Head of caudate nucleus (tissue), 42 donors: ENCODE data around the gene MAML3.

Experiments
- DNase-seq, 42 donors: peaks; one replicate each; pipeline versions ENCODE4 v3.0.0 to v3.0.0-alpha.2; 2020 to 2021; ENCODE audit warnings: mixed read lengths in 7 of 42
- intact Hi-C: fragments of 100-400 bp; cut with DNase I; formaldehyde crosslinking; loops from one replicate; pipeline ENCODE4 v1.15.0; 2022

Gene MAML3

DNA sequence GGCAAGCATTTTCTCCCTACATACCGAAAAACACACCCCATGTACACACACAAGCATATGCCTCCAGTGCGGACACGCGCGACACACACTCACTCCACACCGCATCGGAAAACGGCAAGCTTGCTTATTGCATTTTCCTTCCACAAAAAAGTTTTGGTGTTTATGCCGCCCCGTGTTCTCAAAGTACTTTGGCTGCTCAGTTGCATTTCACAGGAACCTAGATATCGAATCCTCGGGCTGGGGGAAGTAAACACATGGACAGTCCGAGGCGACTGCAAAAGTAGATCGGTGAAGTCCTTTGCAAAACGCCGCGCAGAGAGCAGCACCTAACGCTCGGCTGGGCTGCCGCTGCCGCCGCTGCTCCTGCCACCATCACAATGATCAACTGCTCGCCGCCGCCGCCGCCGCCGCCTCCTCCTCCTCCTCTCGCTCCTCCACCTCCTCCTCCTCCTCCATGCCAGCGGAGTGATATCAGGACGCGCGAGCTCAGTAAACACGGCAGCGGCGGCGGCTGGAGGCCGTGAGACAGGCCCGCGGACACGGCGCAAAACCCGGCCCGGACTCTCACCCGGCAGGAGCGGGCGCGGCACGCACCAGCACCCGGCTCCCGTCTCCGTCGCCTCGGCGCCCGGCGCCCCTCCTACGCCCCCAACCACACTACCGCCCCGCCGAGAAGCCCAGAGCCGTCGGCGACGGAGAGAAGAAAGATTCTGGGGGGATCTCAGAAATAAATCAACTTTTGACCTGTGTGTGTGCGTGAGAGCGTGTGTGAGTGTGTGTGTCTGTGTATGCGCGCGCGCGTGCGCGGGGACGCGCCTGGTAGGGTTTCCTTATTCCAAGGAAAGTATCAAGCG is at the start of gene MAML3:
MAML3 (minus strand) TSS at position 467 of the 854 bp plus-strand sequence. CDS start 857 bp downstream, outside the sequence.
- peak; percentile 82 to 97 (median 92) for DNase-seq
- intact Hi-C loops: loop anchor here (5.0 to 10.0 kb wide), 4 partner anchors 102 to 417 kb away; no protein-coding TSS in a partner anchor

DNA sequence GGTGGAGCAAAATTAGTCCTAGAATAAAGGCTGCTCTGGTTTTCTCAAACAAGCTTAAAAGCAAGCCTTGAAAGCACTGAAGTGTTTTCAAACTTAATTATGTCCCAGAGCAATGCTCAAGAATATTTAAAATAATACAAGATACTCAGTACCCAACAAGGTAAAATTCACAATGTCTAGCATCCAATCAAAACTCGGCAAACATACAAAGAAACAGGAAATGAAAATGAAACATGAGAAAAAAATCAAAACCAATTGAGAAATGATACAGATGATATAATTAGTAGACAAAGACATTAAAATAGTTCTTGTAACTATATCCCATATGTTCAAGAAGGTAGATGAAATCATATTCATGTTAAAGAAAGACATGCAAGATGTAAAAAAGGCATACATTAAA is 45.0 kb upstream of the MAML3 start:
- intact Hi-C loops: no loop called here
- no peak for DNase-seq

DNA sequence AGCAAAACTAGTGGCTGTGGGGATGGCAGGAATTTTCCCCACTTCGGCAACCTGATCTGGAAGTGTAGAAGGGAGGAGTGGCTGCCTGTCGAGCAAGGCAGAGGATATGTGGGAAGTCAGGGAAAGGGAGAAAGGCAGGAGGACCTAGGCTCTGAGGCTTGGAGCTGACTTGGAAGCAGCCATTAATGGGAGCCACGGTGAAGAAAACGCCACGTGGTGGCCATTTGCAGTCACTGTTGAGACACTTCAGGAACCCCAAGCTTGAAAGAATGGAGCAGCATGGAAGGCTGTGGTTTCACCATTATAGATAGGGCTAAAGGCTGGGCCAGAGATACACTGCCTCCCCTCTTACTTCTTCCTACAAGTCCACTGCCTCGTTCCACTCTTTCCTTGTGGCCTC is 41.8 kb upstream of the MAML3 start:
- intact Hi-C loops: no loop called here
- no peak for DNase-seq

GRCh38 chr4:140189805-140190204 is 35.8 kb upstream of the MAML3 start:
- intact Hi-C loops: no loop called here
- no peak for DNase-seq

GRCh38 chr4:140188975-140189374 is 35.0 kb upstream of the MAML3 start:
- no peak for DNase-seq
- intact Hi-C loops: no loop called here

DNA sequence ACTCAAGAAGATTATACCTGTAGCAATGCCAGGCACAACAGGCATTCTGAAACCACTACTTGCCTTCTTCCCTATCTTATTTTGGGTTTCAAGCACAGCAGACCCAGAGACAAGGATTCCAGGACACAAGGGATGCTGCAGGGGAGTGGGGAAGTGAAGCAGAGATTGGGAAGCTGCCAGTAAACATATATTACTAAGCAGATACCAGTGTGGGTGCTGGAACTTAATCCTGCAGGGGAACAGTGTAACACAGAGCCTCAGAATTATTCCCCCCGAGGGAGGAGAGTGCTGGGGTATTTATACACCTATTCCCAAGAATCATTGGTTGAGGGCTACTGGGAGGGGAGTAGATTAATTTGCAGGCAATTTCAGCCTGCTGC is 33.3 kb upstream of the MAML3 start:
- DNase-seq: no peak
- intact Hi-C loops: no loop called here

DNA sequence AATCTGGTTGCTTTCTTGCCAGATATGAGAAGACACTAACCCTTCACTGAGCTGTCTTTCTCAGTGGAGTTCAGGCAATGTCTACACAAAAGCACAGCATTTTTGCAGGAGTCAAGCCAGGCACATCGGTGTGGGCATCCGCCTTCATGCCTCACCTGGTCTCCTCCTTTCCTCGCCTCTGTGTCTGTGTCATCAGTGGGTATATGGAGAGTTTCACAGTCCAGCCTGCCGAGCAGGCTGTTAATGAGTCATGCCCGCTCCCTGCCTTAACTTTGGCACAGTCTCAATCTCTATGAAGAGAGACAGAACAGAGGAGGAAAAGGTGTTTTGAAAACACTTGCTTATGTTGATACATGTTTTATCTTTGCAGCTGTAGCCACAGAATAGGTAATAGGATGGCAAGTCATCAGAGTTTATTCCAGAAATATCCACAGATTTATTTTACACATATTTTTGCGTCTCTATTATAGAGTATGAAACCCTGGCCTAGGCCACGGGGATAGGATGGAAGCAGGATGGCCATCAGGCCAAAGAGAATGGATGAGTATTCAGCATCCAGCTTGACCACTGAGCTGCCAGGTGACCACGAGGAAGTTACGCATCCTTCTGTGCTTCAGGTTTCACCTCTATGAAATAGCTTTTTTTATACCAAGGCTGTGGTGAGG is 32.8 kb upstream of the MAML3 start:
- DNase-seq: no peak
- intact Hi-C loops: no loop called here

GRCh38 chr4:140186082-140186438 is 32.1 kb upstream of the MAML3 start:
- intact Hi-C loops: no loop called here
- DNase-seq: no peak

- intact Hi-C loops: no loop called here
- no peak for DNase-seq
Measured at GRCh38 chr4:140185412-140186081, 31.6 kb upstream of the MAML3 start.

DNA sequence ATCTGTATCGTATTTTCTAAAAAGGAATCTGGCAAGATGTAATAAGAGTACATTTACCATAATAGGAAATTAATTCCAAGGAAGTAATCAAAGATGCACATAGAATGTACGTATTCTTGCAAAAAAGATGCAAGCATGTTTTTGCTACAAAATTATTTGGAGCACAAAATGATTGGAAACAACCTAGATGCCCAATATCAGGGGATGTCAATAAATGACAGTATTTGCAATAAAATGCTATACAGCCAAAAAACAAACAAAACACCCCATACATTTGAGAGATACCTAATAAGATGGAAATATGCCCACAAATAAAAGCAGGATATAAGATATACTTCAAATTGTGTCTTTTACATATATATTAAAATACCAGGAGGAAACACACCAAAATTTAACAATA is 29.3 kb upstream of the MAML3 start:
- intact Hi-C loops: no loop called here
- DNase-seq: no peak

GRCh38 chr4:140180577-140180976 is 26.6 kb upstream of the MAML3 start:
- intact Hi-C loops: no loop called here
- DNase-seq: no peak

DNA sequence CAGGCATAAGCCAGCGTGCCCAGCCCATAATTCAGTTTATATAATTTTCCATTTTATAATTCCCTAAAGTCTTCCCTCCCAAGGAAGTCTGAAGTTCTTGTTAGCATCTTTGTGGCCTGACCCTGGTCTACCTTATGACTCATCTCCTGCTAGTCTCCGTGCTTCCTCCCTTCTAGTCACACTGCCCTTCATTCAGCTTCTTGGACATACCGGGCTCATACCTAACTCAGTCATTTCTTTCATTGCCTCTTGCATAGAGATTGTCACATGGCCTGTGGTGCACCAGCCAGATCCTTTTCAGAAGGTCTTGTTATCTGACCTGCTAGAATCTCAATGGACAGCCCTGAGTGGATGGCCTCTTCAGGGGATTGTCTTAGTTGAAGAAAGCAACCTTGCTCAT is 22.8 kb upstream of the MAML3 start:
- DNase-seq: no peak
- intact Hi-C loops: no loop called here

DNA sequence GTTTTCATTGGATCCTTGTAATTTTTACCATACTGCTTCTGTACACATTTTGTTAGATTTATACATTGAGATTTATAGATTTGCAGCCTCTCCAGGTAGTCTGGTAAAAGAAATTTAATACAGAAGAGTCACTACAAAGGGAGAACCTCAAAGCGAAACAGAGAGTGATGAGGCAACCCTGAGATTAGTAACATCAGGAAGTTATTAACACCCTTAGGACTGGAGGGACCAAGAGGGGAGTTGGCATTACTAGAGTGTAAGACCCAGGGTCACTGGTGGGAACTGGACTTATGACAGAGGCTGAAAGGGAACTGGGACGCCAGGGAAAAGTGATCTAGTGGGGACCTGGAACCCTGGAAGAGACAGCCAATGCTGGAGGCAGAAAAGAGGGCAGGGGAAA is 20.6 kb upstream of the MAML3 start:
- intact Hi-C loops: no loop called here
- no peak for DNase-seq

- intact Hi-C loops: no loop called here
- no peak for DNase-seq
Measured at GRCh38 chr4:140172960-140173359, 19.0 kb upstream of the MAML3 start.

DNA sequence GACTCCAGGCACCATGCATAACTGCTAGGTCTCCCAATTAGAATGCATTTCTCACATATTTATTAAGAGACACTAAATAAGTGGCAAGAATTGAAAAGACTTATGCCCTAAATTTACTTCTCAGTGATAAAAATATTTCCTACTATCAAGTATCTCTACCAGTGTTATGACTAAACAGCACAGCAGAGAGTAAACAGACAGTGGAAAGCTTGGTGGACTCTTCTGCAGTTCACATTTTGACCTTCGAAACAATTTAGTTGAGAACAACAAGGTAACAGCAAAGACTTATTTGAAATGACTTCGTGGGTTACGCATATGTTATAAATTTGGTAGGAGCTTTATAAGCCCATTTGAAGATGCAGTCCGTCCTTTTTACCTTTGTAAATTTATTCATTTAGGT is 16.3 kb upstream of the MAML3 start:
- intact Hi-C loops: no loop called here
- DNase-seq: no peak

GRCh38 chr4:140168936-140169335 is 15.0 kb upstream of the MAML3 start:
- intact Hi-C loops: no loop called here
- no peak for DNase-seq

DNA sequence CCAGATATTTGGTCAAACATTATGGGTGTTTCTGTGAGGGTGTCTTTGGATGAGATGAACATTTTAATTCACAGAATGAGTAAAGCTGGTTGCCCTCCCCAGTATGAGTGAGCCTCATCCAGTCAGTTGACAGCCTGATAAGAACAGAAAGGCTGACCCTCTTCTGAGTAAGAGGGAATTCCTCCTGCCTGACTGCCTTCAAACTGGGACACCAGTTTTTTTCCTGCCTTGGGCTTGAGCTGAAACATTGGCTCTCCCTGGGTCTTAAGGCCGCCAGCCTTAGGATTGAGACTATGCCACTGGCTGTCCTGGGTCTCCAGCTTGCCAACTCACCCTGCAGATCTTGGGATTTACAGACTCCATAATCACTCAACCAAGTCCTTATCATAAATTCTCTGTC is 14.5 kb upstream of the MAML3 start:
- intact Hi-C loops: no loop called here
- no peak for DNase-seq

DNA sequence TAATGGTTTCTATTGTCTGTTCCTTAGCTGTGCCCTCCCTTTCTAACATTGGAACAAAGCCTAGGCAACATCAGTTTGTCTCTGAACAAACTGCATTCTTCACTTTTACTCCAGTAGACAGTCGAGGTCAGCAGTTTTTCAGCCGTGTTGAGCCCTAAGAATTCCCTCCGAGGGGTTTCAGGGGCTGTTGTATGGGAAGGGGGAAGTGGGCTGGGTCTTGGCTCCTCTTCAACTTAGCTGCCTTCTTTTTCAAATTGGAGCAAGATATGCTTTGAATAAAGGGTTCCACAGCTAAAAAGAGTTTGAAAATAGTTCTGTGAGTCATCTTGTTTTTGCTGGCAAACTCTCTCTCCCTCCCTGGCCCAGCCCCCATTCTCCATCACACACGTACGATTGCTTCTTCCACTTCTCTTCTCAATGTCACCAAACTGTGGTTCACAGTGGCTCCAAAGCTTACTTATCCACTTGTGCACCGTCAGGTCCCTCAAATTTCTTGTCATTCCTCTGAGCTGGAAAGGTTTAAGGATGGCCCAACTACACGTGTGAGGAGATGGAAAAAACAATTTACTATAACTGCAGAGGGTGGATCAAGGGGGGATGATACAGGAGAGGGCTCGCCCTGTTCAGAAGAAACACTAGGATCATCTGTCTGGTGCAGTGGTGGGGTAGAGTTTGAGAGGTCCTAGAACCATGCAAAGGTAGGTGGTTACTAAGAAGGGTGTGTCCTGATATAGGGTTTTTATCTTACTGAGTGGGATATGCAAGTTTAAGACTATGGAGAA is 9.2 kb upstream of the MAML3 start:
- DNase-seq: no peak
- intact Hi-C loops: no loop called here

DNA sequence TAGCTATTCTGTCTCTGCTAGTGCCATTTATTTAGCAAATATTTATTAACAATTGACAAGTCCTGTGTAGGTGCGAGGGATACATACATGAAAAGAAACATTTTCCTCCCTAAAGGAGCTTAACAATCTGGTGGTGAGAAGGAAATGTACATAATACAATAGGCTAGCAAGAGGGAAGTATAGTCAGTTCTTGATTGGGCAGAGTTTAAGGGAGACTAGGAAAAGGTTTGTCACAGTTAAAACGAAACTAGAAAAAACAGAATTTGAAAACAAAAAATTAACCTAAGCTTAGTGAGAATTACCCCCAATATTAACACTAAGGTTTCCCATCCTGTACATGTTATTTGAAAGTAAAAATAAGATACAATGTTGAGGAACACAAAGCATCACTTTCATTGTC is 8.6 kb upstream of the MAML3 start:
- no peak for DNase-seq
- intact Hi-C loops: no loop called here
